H9 (cell line): ENCODE data around the gene FGF12. TPM values are rescaled to one million over a fixed set of nuclear protein-coding genes. Genes with fewer than 3 reads are reported as not detected.

Experiments used
- DNase-seq: peaks from one replicate; pipeline ENCODE4 v3.0.0-alpha.2; 2017
- H2AFZ ChIP-seq: one replicate; pipeline ENCODE4 v1.6.1; 2013; ENCODE audit warnings: mild to moderate bottlenecking, low read length, control low read depth, moderate library complexity
- H2AK5ac ChIP-seq: 2 replicates; pipeline ENCODE4 v1.6.1; 2013; ENCODE audit warnings: low read length, control low read depth, mixed read lengths; ENCODE audit not compliant: insufficient read length
- H2BK120ac ChIP-seq: one replicate; pipeline ENCODE4 v1.6.1; 2013; ENCODE audit warnings: low read depth, mild to moderate bottlenecking, low read length, control low read depth, inconsistent platforms; ENCODE audit not compliant: poor library complexity, severe bottlenecking
- H2BK12ac ChIP-seq: 2 replicates; pipeline ENCODE4 v1.6.1; 2013; ENCODE audit warnings: low read length, control low read depth, mixed read lengths, low read depth; ENCODE audit not compliant: insufficient read length
- H2BK15ac ChIP-seq: 2 replicates; pipeline ENCODE4 v1.6.1; 2013; ENCODE audit warnings: low read depth, low read length, control low read depth
- H2BK20ac ChIP-seq: one replicate; pipeline ENCODE4 v1.6.1; 2013; ENCODE audit warnings: low read depth, mild to moderate bottlenecking, low read length, control low read depth, inconsistent platforms; ENCODE audit not compliant: poor library complexity, severe bottlenecking
- H2BK5ac ChIP-seq: 2 replicates; pipeline ENCODE4 v1.6.1; 2013; ENCODE audit warnings: low read length, control low read depth, mixed read lengths; ENCODE audit not compliant: insufficient read length
- H3K14ac ChIP-seq: 2 replicates; pipeline ENCODE4 v1.6.1; 2013; ENCODE audit warnings: low read length, control low read depth; ENCODE audit not compliant: insufficient read depth
- H3K18ac ChIP-seq: 2 replicates; pipeline ENCODE4 v1.6.1; 2013; ENCODE audit warnings: low read depth, mild to moderate bottlenecking, mixed read lengths, low read length, control low read depth; ENCODE audit not compliant: insufficient read length
- H3K23ac ChIP-seq: 2 replicates; pipeline ENCODE4 v1.6.1; 2013; ENCODE audit warnings: low read length, control low read depth, mixed read lengths, low read depth; ENCODE audit not compliant: insufficient read length
- H3K23me2 ChIP-seq: 2 replicates; pipeline ENCODE4 v1.6.1; 2013; ENCODE audit warnings: low read depth, mild to moderate bottlenecking, mixed read lengths, low read length, control low read depth; ENCODE audit not compliant: insufficient read length, poor library complexity, severe bottlenecking
- H3K27ac ChIP-seq: 2 replicates; pipeline ENCODE4 v1.5.1; 2013; ENCODE audit warnings: low read length, control low read depth, mixed read lengths, low read depth; ENCODE audit not compliant: insufficient read length
- H3K27me3 ChIP-seq: 2 replicates; pipeline ENCODE4 v1.6.1; 2013; ENCODE audit warnings: low read length, control low read depth, inconsistent platforms; ENCODE audit not compliant: insufficient read depth
- H3K4ac ChIP-seq: 2 replicates; pipeline ENCODE4 v1.6.1; 2013; ENCODE audit warnings: low read depth, mild to moderate bottlenecking, control low read depth, inconsistent platforms, low read length, moderate library complexity
- H3K4me1 ChIP-seq: 2 replicates; pipeline ENCODE4 v1.6.1; 2013; ENCODE audit warnings: low read length, control low read depth, inconsistent platforms; ENCODE audit not compliant: insufficient read depth
- H3K4me2 ChIP-seq: 2 replicates; pipeline ENCODE4 v1.6.1; 2013; ENCODE audit warnings: low read length, control low read depth, mixed read lengths; ENCODE audit not compliant: insufficient read length, insufficient read depth
- H3K56ac ChIP-seq: 2 replicates; pipeline ENCODE4 v1.6.1; 2013; ENCODE audit warnings: low read depth, mild to moderate bottlenecking, mixed read lengths, low read length, control low read depth; ENCODE audit not compliant: insufficient read length
- H3K79me1 ChIP-seq: 2 replicates; pipeline ENCODE4 v1.6.1; 2013; ENCODE audit warnings: low read depth, mild to moderate bottlenecking, moderate library complexity, low read length, control low read depth, inconsistent platforms; ENCODE audit not compliant: insufficient read depth, poor library complexity, severe bottlenecking
- H3K79me2 ChIP-seq: 2 replicates; pipeline ENCODE4 v1.6.1; 2013; ENCODE audit warnings: low read length, control low read depth, inconsistent platforms; ENCODE audit not compliant: insufficient read depth
- H3K9ac ChIP-seq: 2 replicates; pipeline ENCODE4 v1.6.1; 2013; ENCODE audit warnings: low read length, control low read depth, mixed read lengths; ENCODE audit not compliant: insufficient read length; ENCODE audit errors: extremely low read depth
- H3K9me3 ChIP-seq: one replicate; pipeline ENCODE4 v1.6.1; 2013; ENCODE audit warnings: low read depth, low read length, inconsistent platforms; ENCODE audit not compliant: control insufficient read depth
- H3T11ph ChIP-seq: one replicate; pipeline ENCODE4 v1.6.1; 2013; ENCODE audit warnings: mild to moderate bottlenecking, low read length, control low read depth, inconsistent platforms
- H4K20me1 ChIP-seq: one replicate; pipeline ENCODE4 v1.6.1; 2013; ENCODE audit not compliant: control insufficient read depth, insufficient read length, insufficient read depth
- H4K5ac ChIP-seq: 2 replicates; pipeline ENCODE4 v1.6.1; 2013; ENCODE audit warnings: low read depth, mild to moderate bottlenecking, mixed read lengths, low read length, control low read depth; ENCODE audit not compliant: insufficient read length
- H4K8ac ChIP-seq: replicated peaks from 2 replicates; pipeline ENCODE4 v1.6.1; 2013; ENCODE audit warnings: low read length, control low read depth, mixed read lengths, low read depth; ENCODE audit not compliant: insufficient read length
- H4K91ac ChIP-seq: 2 replicates; pipeline ENCODE4 v1.6.1; 2013; ENCODE audit warnings: low read depth, mild to moderate bottlenecking, moderate library complexity, mixed read lengths, low read length, control low read depth; ENCODE audit not compliant: insufficient read length
- H3K27ac Mint-ChIP-seq, 3 experiments: 2 replicates in 2 of 3; 3 replicates in 1 of 3; pipeline ENCODE4 v1.8.0; 2020 to 2021; ENCODE audit warnings: mixed read lengths in 3 of 3, mild to moderate bottlenecking in 1 of 3, moderate library complexity in 1 of 3
- H3K27me3 Mint-ChIP-seq: 2 replicates; pipeline ENCODE4 v1.8.0; 2021; ENCODE audit warnings: low read depth, mild to moderate bottlenecking, moderate library complexity, mixed read lengths
- H3K36me3 Mint-ChIP-seq, 3 experiments: 2 replicates in 2 of 3; 3 replicates in 1 of 3; pipeline ENCODE4 v1.8.0; 2020 to 2021; ENCODE audit warnings: low read depth in 3 of 3, mixed read lengths in 3 of 3; ENCODE audit not compliant: insufficient read depth in 1 of 3
- H3K4me1 Mint-ChIP-seq, 2 experiments: 2 replicates each; pipeline ENCODE4 v1.8.0; 2020; ENCODE audit warnings: mixed read lengths in 2 of 2
- H3K4me3 Mint-ChIP-seq, 2 experiments: 2 replicates in 1 of 2; 3 replicates in 1 of 2; pipeline ENCODE4 v1.8.0; 2020 to 2021; ENCODE audit warnings: mild to moderate bottlenecking in 2 of 2, mixed read lengths in 2 of 2, moderate library complexity in 1 of 2
- H3K9me3 Mint-ChIP-seq, 2 experiments: 2 replicates in 1 of 2; 3 replicates in 1 of 2; pipeline ENCODE4 v1.8.0; 2020; ENCODE audit warnings: mild to moderate bottlenecking in 2 of 2, mixed read lengths in 2 of 2, moderate library complexity in 1 of 2
- WGBS: extraction: QIAGEN DNeasy Blood & Tissue Kit; methylation state at CpG from one replicate; pipeline ENCODE4 v1.1.7; 2013; ENCODE audit warnings: missing lambda C conversion rate, low lambda C conversion rate, mixed read lengths; ENCODE audit not compliant: insufficient read length; ENCODE audit errors: extremely low coverage; 5-methylcytosine and 5-hydroxymethylcytosine counted together
- total RNA-seq: library from RNA; stranded (reverse); gene quantifications from 2 replicates; pipeline ENCODE4 v1.2.1, GENCODE V29; 2021
- TF ChIP-seq, protein P1 (sequence below): fragments of 200-600 bp; sonication (generic); conservative IDR thresholded peaks from 3 replicates; pipeline ENCODE4 v1.8.0; 2021; ENCODE audit warnings: antibody characterized with exemption, mild to moderate bottlenecking

Gene FGF12
- total RNA-seq, 1 experiment from 2014 or later = 5.6 TPM

DNA sequence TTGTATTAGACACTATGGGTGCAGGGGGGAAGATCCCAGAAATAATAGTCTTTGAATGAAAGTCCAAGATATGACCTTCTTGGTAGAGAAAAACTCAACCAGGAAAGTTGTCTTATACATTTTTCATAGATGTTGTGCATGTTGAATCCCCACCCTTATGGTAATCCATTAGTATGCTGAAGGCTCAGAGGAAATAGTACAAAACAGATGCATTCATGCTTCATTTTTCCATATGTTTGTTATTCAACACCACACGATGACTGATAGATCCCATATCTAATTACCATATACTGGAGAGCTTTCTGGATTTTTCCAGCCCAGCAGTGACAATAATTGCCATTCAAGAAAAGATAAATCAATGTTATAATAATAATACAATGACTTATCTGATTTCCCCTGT lies 487.4 kb downstream of the FGF12 start:
- Histone ChIP-seq H3T11ph (no peak overlapping the region), H3K4ac (no peak overlapping the region), H3K56ac (no peak overlapping the region), H2AK5ac (no peak overlapping the region), H3K23me2 (no peaks in the 10 kb centered on the region), H2BK15ac (no peak overlapping the region), H2BK12ac (no peak overlapping the region), H3K27ac (no peak overlapping the region), H2AFZ (no peak overlapping the region), H2BK120ac (no peak overlapping the region), H3K9ac (no peak overlapping the region), H4K91ac (no peak overlapping the region), H3K27me3 (no peaks in the 10 kb centered on the region), H3K79me2 (no peaks in the 10 kb centered on the region), H4K8ac (no peak overlapping the region), H3K79me1 (no peaks in the 10 kb centered on the region), H2BK5ac (no peak overlapping the region), H3K14ac (no peak overlapping the region), H3K9me3 (no peaks in the 10 kb centered on the region), H3K4me2 (no peak overlapping the region), H3K23ac (no peak overlapping the region), H3K4me1 (no peaks in the 10 kb centered on the region), H2BK20ac (no peak overlapping the region), H4K20me1 (no peaks in the 10 kb centered on the region), H4K5ac (no peak overlapping the region), H3K18ac (no peak overlapping the region)
- H3K4me1 Mint-ChIP-seq = peaks cover 12 to 23% of the 10 kb centered on the region in 2 experiments
- TF ChIP-seq, protein P1, sequence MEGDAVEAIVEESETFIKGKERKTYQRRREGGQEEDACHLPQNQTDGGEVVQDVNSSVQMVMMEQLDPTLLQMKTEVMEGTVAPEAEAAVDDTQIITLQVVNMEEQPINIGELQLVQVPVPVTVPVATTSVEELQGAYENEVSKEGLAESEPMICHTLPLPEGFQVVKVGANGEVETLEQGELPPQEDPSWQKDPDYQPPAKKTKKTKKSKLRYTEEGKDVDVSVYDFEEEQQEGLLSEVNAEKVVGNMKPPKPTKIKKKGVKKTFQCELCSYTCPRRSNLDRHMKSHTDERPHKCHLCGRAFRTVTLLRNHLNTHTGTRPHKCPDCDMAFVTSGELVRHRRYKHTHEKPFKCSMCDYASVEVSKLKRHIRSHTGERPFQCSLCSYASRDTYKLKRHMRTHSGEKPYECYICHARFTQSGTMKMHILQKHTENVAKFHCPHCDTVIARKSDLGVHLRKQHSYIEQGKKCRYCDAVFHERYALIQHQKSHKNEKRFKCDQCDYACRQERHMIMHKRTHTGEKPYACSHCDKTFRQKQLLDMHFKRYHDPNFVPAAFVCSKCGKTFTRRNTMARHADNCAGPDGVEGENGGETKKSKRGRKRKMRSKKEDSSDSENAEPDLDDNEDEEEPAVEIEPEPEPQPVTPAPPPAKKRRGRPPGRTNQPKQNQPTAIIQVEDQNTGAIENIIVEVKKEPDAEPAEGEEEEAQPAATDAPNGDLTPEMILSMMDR = no peak
- H3K4me3 Mint-ChIP-seq = no peak overlapping the region
- no peaks in the 10 kb centered on the region; a peak in 1 of 5 replicates for H3K9me3 Mint-ChIP-seq
- H3K27ac Mint-ChIP-seq = no peak overlapping the region
- WGBS = no CpG with 5 or more reads among the region's 1 CpG
- no peaks in the 10 kb centered on the region; a peak in 1 of 7 replicates for H3K36me3 Mint-ChIP-seq
- no peak for DNase-seq
- no peaks in the 10 kb centered on the region for H3K27me3 Mint-ChIP-seq
